ENCODE data around the gene BMP7. TPM values are rescaled to one million over a fixed set of nuclear protein-coding genes. Genes with fewer than 3 reads are reported as not detected.

The BMP7 gene
- under 1 TPM in 2 of 4 donors, not detected in 2; 0.44 to 0.82 TPM for total RNA-seq

DNA sequence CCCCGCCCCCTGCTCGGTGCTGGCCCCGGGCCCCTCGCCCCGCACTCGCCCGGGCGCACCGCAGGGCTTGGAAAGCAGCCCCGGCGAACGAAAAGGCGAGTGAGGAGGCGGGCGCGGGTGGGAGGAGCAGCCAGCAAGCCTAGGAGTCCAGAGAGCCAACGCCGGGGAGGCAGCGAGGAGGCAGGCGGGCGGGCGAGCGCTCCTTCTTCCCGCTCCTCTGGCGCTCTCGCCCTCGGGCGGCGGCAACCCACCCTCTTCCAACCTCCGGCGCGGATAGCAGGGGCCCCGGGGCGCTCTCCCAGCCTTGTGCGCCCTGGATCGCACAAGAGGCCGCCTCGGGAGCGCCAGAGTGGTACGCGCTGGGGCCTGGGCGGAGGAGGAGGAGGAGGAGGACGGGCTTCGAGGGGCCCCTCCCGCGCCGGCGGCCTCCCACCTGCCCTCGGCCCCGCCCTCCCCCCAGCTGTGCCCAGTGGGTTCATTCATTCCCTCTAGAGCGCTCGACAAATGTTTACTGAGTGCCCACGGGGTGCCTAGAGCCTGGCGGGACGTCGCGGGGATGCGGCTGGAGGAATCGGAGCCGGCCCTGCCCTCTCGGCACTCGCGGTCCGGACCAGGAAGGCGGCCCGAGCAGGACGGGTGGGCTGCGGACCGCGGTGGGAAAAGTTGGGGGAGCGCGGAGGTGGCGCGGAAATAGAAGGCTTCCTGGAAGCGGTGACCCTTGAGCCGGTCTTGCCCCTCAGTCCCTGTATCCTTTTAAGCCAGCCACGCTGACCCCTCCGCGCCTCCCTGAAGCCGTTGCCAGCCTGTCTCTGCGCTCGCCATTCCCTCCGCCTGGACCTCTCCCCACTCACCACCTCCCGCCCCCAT lies at the start of gene BMP7:
Gene BMP7 (minus strand): TSS at position 351 of the 867 bp plus-strand sequence. CDS start 519 bp downstream, outside the sequence.
- TF ChIP-seq, protein P1, sequence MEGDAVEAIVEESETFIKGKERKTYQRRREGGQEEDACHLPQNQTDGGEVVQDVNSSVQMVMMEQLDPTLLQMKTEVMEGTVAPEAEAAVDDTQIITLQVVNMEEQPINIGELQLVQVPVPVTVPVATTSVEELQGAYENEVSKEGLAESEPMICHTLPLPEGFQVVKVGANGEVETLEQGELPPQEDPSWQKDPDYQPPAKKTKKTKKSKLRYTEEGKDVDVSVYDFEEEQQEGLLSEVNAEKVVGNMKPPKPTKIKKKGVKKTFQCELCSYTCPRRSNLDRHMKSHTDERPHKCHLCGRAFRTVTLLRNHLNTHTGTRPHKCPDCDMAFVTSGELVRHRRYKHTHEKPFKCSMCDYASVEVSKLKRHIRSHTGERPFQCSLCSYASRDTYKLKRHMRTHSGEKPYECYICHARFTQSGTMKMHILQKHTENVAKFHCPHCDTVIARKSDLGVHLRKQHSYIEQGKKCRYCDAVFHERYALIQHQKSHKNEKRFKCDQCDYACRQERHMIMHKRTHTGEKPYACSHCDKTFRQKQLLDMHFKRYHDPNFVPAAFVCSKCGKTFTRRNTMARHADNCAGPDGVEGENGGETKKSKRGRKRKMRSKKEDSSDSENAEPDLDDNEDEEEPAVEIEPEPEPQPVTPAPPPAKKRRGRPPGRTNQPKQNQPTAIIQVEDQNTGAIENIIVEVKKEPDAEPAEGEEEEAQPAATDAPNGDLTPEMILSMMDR (IDR thresholded peaks at IDR 0.05; ENCODE audit: low read depth): no peak

DNA sequence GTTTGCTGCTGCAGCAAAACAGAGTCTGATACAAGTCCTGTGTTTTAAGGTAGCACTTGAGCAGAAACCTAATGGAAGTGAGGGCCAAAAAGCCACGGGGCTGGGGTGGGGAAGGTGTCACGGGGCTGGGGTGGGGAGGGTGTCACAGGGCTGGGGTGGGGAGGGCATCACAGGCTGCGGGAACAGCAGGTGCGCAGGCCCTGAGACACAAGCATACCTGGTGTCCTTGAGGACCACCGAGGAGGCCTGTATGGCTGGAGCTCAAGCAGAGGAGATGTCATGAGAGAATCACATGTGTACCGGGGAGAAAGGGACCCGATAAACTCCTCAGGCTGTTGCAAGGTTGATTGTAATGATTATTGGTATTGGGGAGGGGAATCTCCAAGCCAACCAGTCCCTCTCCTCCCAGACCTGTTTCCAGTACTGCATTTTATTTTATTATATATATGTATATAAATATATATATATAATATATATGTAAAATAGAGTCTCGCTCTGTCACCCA lies 49.6 kb upstream of the BMP7 start:
- TF ChIP-seq, protein P1 (IDR thresholded peaks at IDR 0.05; ENCODE audit: low read depth): no peak

DNA sequence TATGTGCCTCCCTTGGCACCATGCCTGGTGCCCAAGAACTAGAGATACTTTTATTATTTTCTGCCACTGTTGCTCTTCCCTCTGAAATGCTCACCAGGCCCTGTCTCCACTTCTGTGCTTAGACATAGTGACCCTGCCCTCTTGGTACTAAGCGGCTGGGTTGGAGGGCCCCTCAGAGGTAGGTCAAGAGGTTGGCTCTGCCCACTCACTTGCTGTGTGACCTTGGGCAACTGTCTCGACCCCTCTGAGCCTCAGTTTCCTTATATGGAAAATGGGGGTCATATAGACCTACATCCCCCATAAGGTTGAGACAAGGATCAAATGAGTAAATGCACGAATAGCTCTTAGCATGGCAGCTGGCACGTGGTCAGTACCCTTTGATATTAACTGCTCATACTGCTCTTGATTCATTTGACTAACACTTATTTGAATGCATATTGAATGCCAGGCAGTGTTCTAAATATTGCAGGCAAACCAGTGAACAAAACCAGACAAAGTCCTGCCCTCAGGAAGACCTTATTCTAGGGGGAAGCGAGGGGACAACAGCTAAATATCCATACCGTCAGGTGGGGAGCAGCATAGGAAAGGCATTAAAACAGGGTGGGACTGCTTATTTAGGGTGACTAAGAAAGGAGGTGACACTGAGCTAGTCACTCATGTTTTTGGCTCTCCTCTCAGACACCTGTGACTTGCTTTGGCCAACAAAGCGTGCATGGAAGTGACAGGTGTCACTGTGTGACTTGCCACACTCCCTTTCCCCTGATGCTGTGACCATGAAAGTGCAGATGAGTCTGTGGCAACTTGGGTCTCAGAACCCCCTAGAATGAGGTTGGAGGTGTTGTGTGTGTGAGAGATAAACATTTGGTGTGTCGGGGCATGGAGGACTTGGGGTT lies 48.9 kb upstream of the BMP7 start:
- TF ChIP-seq, protein P1 (IDR thresholded peaks at IDR 0.05; ENCODE audit: low read depth): no peak

DNA sequence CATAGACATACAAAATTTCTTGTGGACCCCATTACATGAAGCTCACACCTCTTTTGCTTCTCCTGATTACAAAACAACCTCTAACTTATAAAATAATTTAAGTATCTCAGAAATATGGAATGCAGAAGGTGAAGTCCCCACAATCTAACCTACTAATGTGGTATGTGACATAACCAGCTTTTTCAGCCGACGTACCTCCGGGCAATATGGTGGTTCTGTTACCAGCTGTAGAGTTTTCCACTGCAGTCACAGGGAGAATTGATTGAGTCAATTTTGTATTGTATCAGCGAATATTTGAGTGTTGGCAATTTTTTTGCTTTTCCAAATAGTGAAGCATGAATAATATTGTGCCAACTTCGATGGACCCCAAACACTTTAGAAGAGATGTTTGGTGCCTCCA lies 47.5 kb upstream of the BMP7 start:
- TF ChIP-seq, protein P1 (IDR thresholded peaks at IDR 0.05; ENCODE audit: low read depth): no peak

DNA sequence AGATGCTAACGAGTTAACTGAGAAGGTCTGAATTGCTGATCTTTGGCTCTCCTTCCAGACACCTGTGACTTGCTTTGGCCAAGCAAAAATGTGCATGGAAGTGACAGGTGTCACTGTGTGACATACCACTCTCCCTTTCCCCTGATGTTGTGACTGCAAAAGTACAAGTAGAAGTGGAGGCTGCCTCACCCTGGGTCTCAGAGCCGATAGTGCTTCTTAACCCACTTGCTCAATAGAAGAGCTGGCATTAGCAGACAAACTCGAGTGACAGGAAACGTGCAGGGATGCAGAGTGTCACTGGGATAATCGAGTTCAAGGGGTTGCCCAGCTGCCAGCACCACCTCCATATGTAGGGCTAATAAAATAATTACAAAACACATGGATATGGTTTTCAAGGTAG lies 46.8 kb upstream of the BMP7 start:
- TF ChIP-seq, protein P1 (IDR thresholded peaks at IDR 0.05; ENCODE audit: low read depth): no peak

- TF ChIP-seq, protein P1 (IDR thresholded peaks at IDR 0.05; ENCODE audit: low read depth): no peak
Measured at GRCh38 chr20:57312138-57312537, 45.7 kb upstream of the BMP7 start.
